GM19463 (cell line): Measurements from ENCODE around the gene RYR2.
"Not testable (repeated sequence)": the region's sequence is repeated elsewhere in the genome, so short reads cannot be mapped to it uniquely, and the experiment has no call there.

Experiments used
- ATAC-seq: cut with Tn5 transposase; IDR thresholded peaks from one replicate; pipeline ENCODE4 v1.9.1; 2021; ENCODE audit warnings: mild to moderate bottlenecking, moderate library complexity; ENCODE audit not compliant: unreplicated experiment

RYR2 gene

GRCh38 chr1:237244778-237245177, 202.8 kb downstream of the RYR2 start:
- ATAC-seq = no peak

- ATAC-seq = no peak
These were observed 205.5 kb downstream of the RYR2 start for GRCh38 chr1:237247442-237247841.

GRCh38 chr1:237249120-237249519, 207.1 kb downstream of the RYR2 start:
- ATAC-seq = peak; percentile 62

GRCh38 chr1:237250055-237250454, 208.1 kb downstream of the RYR2 start:
- no peak for ATAC-seq

GRCh38 chr1:237255071-237255470, 213.1 kb downstream of the RYR2 start:
- no peak for ATAC-seq

GRCh38 chr1:237258871-237259270, 216.9 kb downstream of the RYR2 start:
- no peak for ATAC-seq

- ATAC-seq = no peak
These were observed 219.2 kb downstream of the RYR2 start for GRCh38 chr1:237261198-237261597.

- ATAC-seq = no peak
These were observed 225.8 kb downstream of the RYR2 start for GRCh38 chr1:237267743-237268142.

- no peak for ATAC-seq
These were observed 228.0 kb downstream of the RYR2 start for GRCh38 chr1:237269938-237270337.

- no peak for ATAC-seq
These were observed 228.4 kb downstream of the RYR2 start for GRCh38 chr1:237270353-237270752.

- not testable (repeated sequence) for ATAC-seq
These were observed 236.0 kb downstream of the RYR2 start for GRCh38 chr1:237277994-237278393.

GRCh38 chr1:237279629-237280028, 237.6 kb downstream of the RYR2 start:
- ATAC-seq = no peak

- no peak for ATAC-seq
These were observed 239.5 kb downstream of the RYR2 start for GRCh38 chr1:237281481-237281880.

GRCh38 chr1:237282208-237282783, 240.3 kb downstream of the RYR2 start:
- no peak for ATAC-seq

GRCh38 chr1:237287876-237288521, 246.0 kb downstream of the RYR2 start:
- ATAC-seq = no peak

GRCh38 chr1:237293804-237294203, 251.8 kb downstream of the RYR2 start:
- ATAC-seq = no peak

GRCh38 chr1:237296861-237297260, 254.9 kb downstream of the RYR2 start:
- ATAC-seq = no peak

GRCh38 chr1:237300642-237301041, 258.7 kb downstream of the RYR2 start:
- ATAC-seq = no peak

- no peak for ATAC-seq
These were observed 261.9 kb downstream of the RYR2 start for GRCh38 chr1:237303929-237304328.

- ATAC-seq = no peak
These were observed 264.7 kb downstream of the RYR2 start for GRCh38 chr1:237306726-237307125.

- ATAC-seq = no peak
These were observed 267.7 kb downstream of the RYR2 start for GRCh38 chr1:237309595-237310118.

- ATAC-seq = no peak
These were observed 274.4 kb downstream of the RYR2 start for GRCh38 chr1:237316352-237316751.

- no peak for ATAC-seq
These were observed 276.8 kb downstream of the RYR2 start for GRCh38 chr1:237318748-237319147.
